Left ventricle myocardium inferior (tissue), 1 donor: ENCODE results near the gene ZNRF1. TPM values are rescaled to one million over a fixed set of nuclear protein-coding genes. Genes with fewer than 3 reads are reported as not detected.

Experiments
- DNase-seq: peaks from one replicate; pipeline ENCODE4 v3.0.0-alpha.2; 2020
- H3K27ac ChIP-seq: fragments of 200-600 bp; replicated peaks from 2 replicates; pipeline ENCODE4 v1.8.0; 2021
- H3K27me3 ChIP-seq: fragments of 200-600 bp; 2 replicates; pipeline ENCODE4 v1.8.0; 2021; ENCODE audit warnings: low read depth
- H3K36me3 ChIP-seq: fragments of 200-600 bp; 2 replicates; pipeline ENCODE4 v1.8.0; 2021
- H3K4me1 ChIP-seq: fragments of 200-600 bp; 2 replicates; pipeline ENCODE4 v1.8.0; 2021
- H3K4me3 ChIP-seq: fragments of 200-600 bp; 2 replicates; pipeline ENCODE4 v1.8.0; 2021; ENCODE audit warnings: mild to moderate bottlenecking, moderate library complexity
- H3K9me3 ChIP-seq: fragments of 200-600 bp; replicated peaks from 2 replicates; pipeline ENCODE4 v1.8.0; 2021
- CTCF ChIP-seq: fragments of 200-600 bp; IDR thresholded peaks from 2 replicates; pipeline ENCODE4 v1.8.0; 2021; ENCODE audit warnings: antibody characterized with exemption, mild to moderate bottlenecking, borderline replicate concordance
- intact Hi-C: fragments of 100-400 bp; cut with micrococcal nuclease; formaldehyde crosslinking; loops from one replicate; pipeline ENCODE4 v1.11.0; 2022
- total RNA-seq: library from RNA; stranded (reverse); fragmentation: NEBNext Ultra II Directional; extraction: Animal tissue kit (Norgen Biotek cat#: 25700); gene quantifications from one replicate; pipeline ENCODE4 v1.2.1, GENCODE V29; 2021
- donor health status: DM: no; HTN: yes; CAD: no; lungs with severe emphysema.

Gene ZNRF1
- total RNA-seq, 1 donor from 2014 or later, result 22.3 TPM

DNA sequence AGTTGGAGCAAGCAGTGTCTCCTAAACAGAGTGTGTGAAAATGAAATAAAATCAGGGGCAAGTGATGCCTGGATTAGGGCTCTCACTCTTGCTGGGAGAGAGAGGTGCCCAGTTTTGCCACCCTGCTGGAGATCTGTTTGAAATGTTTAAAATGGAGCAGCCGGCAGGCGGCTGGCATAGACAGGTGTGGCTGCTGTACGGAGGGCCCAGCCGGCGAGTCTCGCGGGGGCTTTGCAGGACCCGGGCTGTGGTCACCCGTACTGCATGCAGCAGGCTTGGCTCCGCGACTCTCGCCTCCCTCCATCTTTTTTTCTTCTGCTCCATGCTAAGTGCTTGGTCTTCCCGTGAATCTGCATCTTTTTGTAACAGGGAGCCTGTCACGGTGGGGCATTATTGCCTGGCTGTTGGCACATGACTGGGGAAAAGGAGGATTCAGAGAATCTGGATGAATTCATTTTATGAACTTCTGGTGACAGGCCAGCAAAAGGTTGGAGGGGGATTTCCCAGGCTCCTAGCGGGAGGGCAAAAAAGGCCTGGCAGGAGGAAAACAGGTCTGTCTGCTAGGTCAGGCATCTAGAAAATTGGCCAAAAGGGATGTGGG, 1.8 kb downstream of the ZNRF1 start:
- DNase-seq, result no peak
- H3K36me3 ChIP-seq, result no peaks in the 10 kb centered on the region
- peak overlapping the region; percentile 99 for H3K4me3 ChIP-seq
- peaks cover 68% of the 10 kb centered on the region for H3K4me1 ChIP-seq
- no peak for TF ChIP-seq CTCF
- no peaks in the 10 kb centered on the region for H3K9me3 ChIP-seq
- H3K27ac ChIP-seq, result peak overlapping the region; percentile 92
- H3K27me3 ChIP-seq, result no peaks in the 10 kb centered on the region
- intact Hi-C loops, result loop anchor here (5.0 kb wide), 1 partner anchor 107 kb away; no protein-coding TSS in a partner anchor

- H3K27ac ChIP-seq, result peak overlapping the region; percentile 92
- TF ChIP-seq CTCF, result no peak
Observed at GRCh38 chr16:75002474-75002873, 3.6 kb downstream of the ZNRF1 start.

DNA sequence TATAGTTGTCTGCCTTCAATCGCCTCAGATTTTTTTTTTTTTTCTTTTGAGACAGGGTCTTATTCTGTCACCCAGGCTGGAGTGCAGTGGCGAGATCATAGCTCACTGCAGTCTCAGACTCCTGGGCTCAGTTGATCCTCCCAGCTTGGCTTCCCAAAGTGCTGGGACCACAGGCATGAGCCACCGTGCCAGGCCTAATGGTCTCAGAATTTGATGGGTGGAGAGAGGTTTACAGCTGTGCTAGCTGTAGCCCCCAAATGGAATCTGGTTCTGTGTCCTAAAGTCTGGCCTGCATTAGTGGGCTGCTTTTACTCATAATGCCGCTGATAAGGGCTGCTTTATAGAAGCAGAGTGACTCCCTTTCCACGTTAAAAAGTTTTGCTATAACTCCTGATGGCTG, 5.1 kb downstream of the ZNRF1 start:
- H3K9me3 ChIP-seq, result no peaks in the 10 kb centered on the region
- H3K27me3 ChIP-seq, result no peaks in the 10 kb centered on the region
- peaks cover 85% of the 10 kb centered on the region for H3K4me1 ChIP-seq
- no peak overlapping the region for H3K4me3 ChIP-seq
- DNase-seq, result no peak
- no peak for TF ChIP-seq CTCF
- peak overlapping the region; percentile 92 for H3K27ac ChIP-seq
- no peaks in the 10 kb centered on the region for H3K36me3 ChIP-seq
- intact Hi-C loops, result loop anchor here (5.0 kb wide), 1 partner anchor 103 kb away; no protein-coding TSS in a partner anchor

More at GRCh38 chr16:75002474-75002873, 3.6 kb downstream of the ZNRF1 start:
- no peak for DNase-seq
- peak overlapping the region; percentile 99 for H3K4me3 ChIP-seq
- H3K27me3 ChIP-seq, result no peaks in the 10 kb centered on the region
- H3K4me1 ChIP-seq, result peaks cover 81% of the 10 kb centered on the region
- H3K36me3 ChIP-seq, result no peaks in the 10 kb centered on the region
- intact Hi-C loops, result loop anchor here (5.0 kb wide), 1 partner anchor 105 kb away; no protein-coding TSS in a partner anchor
- H3K9me3 ChIP-seq, result no peaks in the 10 kb centered on the region

DNA sequence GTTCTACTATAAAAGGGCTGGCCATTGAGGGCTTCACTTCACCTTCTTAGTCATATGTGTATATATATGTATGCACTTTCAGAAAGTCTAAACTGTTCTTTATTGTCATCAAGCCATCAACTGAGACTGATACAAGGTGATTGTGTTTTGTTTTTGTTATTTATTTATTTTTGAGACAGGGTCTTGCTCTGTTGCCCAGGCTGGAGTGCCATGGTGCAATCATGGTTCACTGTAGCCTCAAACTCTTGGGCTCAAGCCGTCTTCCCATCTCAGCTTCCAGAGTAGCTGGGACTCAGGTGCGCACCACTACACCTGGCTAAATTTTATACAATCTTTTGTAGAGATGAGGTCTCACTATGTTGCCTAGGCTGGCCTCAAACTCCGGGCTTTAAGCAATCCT, 5.6 kb downstream of the ZNRF1 start:
- intact Hi-C loops, result loop anchor here (5.0 kb wide), 1 partner anchor 103 kb away; no protein-coding TSS in a partner anchor
- Histone ChIP-seq H3K4me3 (no peak overlapping the region), H3K27ac (no peak overlapping the region), H3K9me3 (no peaks in the 10 kb centered on the region), H3K4me1 (peaks cover 82% of the 10 kb centered on the region), H3K27me3 (no peaks in the 10 kb centered on the region), H3K36me3 (no peaks in the 10 kb centered on the region)
- DNase-seq, result no peak
- no peak for TF ChIP-seq CTCF

GRCh38 chr16:75005697-75006096, 6.9 kb downstream of the ZNRF1 start:
- Histone ChIP-seq H3K9me3 (no peaks in the 10 kb centered on the region), H3K4me3 (no peak overlapping the region), H3K4me1 (peaks cover 71% of the 10 kb centered on the region), H3K36me3 (no peaks in the 10 kb centered on the region), H3K27me3 (no peaks in the 10 kb centered on the region), H3K27ac (no peak overlapping the region)
- intact Hi-C loops, result no loop called here
- no peak for TF ChIP-seq CTCF
- no peak for DNase-seq
